ENCODE data around the gene CYP19A1.

- TF ChIP-seq, protein P1, sequence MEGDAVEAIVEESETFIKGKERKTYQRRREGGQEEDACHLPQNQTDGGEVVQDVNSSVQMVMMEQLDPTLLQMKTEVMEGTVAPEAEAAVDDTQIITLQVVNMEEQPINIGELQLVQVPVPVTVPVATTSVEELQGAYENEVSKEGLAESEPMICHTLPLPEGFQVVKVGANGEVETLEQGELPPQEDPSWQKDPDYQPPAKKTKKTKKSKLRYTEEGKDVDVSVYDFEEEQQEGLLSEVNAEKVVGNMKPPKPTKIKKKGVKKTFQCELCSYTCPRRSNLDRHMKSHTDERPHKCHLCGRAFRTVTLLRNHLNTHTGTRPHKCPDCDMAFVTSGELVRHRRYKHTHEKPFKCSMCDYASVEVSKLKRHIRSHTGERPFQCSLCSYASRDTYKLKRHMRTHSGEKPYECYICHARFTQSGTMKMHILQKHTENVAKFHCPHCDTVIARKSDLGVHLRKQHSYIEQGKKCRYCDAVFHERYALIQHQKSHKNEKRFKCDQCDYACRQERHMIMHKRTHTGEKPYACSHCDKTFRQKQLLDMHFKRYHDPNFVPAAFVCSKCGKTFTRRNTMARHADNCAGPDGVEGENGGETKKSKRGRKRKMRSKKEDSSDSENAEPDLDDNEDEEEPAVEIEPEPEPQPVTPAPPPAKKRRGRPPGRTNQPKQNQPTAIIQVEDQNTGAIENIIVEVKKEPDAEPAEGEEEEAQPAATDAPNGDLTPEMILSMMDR (IDR thresholded peaks at IDR 0.05; ENCODE audit: insufficient read depth, low read length), result no peak
- no peak for TF ChIP-seq POLR2AphosphoS5 (IDR thresholded peaks at IDR 0.05; ENCODE audit: low read depth)
- no peak for TF ChIP-seq GABPA (IDR thresholded peaks at IDR 0.05; ENCODE audit: low read depth)
Measured at GRCh38 chr15:51201581-51201980, 136.8 kb downstream of the CYP19A1 start.

All from HL-60 (cell line).